Tibial nerve (tissue), 4 donors: ENCODE measurements around the gene NFIA. TPM values are rescaled to one million over a fixed set of nuclear protein-coding genes. Genes with fewer than 3 reads are reported as not detected.

Experiments used
- DNase-seq, 2 donors: peaks; one replicate each; pipeline ENCODE4 v3.0.0-alpha.2; 2019; ENCODE audit warnings: low spot score in 2 of 2
- H3K27ac ChIP-seq, 4 donors: fragments of 200-600 bp; sonication (generic) in 3 of 4; one replicate each; pipeline ENCODE4 v1.5.1; 2017 to 2019; ENCODE audit warnings: mild to moderate bottlenecking in 1 of 4
- H3K27me3 ChIP-seq, 2 donors: fragments of 200-600 bp; sonication (generic) in 1 of 2; one replicate each; pipeline versions ENCODE4 v1.5.1 to v1.6.0; 2017 to 2019
- H3K36me3 ChIP-seq, 3 donors: fragments of 200-600 bp; sonication (generic); one replicate each; pipeline ENCODE4 v1.5.1; 2018 to 2019
- H3K4me1 ChIP-seq, 4 donors: fragments of 200-600 bp; sonication (generic) in 3 of 4; one replicate each; pipeline ENCODE4 v1.5.1; 2017 to 2019
- H3K4me3 ChIP-seq, 4 donors: fragments of 200-600 bp; sonication (generic) in 3 of 4; one replicate each; pipeline ENCODE4 v1.5.1; 2017 to 2019; ENCODE audit warnings: mild to moderate bottlenecking in 1 of 4, moderate library complexity in 1 of 4
- H3K9me3 ChIP-seq, 4 donors: fragments of 200-600 bp; sonication (generic) in 3 of 4; one replicate each; pipeline ENCODE4 v1.5.1; 2017 to 2019
- EP300 ChIP-seq, 2 donors: sonication (generic); formaldehyde crosslinking; IDR thresholded peaks; one replicate each; pipeline ENCODE4 v1.6.1; 2017; ENCODE audit warnings: antibody characterized with exemption in 2 of 2, mild to moderate bottlenecking in 1 of 2
- POLR2A ChIP-seq, 2 donors: fragments of 450-650 bp; IDR thresholded peaks; one replicate each; pipeline ENCODE4 v1.6.1; 2017; ENCODE audit warnings: antibody characterized with exemption in 2 of 2, mild to moderate bottlenecking in 2 of 2, moderate library complexity in 2 of 2
- WGBS, 2 donors: methylation state at CpG; one replicate each; pipeline ENCODE4 v1.1.5; 2018; 5-methylcytosine and 5-hydroxymethylcytosine counted together
- total RNA-seq, 4 donors: library from RNA; depleted of rRNA; stranded (reverse); fragments of >200 nt; gene quantifications; one replicate each; pipeline ENCODE4 v1.1.0, GENCODE V29; 2016
- TF ChIP-seq, protein P1 (sequence below), 5 experiments: fragments of 200-600 bp in 3 of 5; fragments of 450-650 bp in 2 of 5; sonication (generic) in 3 of 5; IDR thresholded peaks; one replicate each; pipeline ENCODE4 v1.5.1; 2016 to 2019; ENCODE audit warnings: antibody characterized with exemption in 5 of 5, mild to moderate bottlenecking in 3 of 5, moderate library complexity in 2 of 5

NFIA gene
- total RNA-seq, 4 donors from 2014 or later: 71.2 to 81.4 (median 75.7) TPM

DNA sequence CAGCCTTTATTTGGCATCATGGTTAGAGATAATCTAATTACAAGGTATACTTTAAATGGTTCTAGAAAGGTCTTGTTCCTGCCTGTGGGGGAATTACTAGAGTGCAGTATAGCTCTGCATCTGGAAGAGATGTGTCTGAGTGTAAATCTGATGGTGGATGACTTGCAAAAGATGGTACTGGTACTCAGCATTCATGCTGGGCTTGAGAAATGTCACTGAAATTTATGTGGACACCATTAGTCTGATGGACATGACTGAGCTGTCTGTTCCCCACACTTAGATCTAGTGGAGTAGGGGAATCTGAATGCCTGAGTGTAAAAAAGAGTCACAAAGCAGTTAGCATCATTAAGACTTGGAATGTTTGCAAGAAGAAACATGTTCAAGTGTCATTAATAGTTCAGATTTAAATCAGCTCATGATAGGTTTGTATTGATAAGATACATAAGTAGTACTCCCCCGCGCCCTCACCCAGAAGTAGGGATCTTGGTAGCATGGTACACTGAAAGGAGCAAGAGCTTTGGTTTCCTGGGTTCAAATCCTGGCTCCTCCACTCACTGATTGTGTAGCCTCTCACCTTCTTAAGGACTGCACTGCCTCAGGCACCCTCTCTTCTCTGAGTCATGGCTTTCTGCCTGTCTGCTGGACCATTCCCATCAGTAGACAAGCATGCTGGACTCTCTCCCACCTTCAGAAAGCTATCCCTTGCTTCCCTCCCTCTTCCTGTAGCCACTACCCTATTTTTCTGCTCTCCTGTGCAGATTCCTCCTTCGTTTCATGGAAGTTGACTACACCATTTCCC is 292.9 kb downstream of the NFIA start:
- no peaks in the 10 kb centered on the region for H3K27me3 ChIP-seq
- H3K4me3 ChIP-seq: no peak overlapping the region
- peaks cover 0 to 14% (median 0%) of the 10 kb centered on the region in 4 donors for H3K4me1 ChIP-seq
- peaks cover 0 to 13% (median 0%) of the 10 kb centered on the region in 3 donors for H3K36me3 ChIP-seq
- DNase-seq: no peak
- 93 to 95% methylated on average over 3 of the region's 3 CpGs for WGBS, 2 donors
- no peaks in the 10 kb centered on the region for H3K9me3 ChIP-seq
- H3K27ac ChIP-seq: no peak overlapping the region
- no peak for TF ChIP-seq POLR2A (IDR thresholded peaks at IDR 0.05)
- TF ChIP-seq EP300 (IDR thresholded peaks at IDR 0.05): no peak
- TF ChIP-seq, protein P1, sequence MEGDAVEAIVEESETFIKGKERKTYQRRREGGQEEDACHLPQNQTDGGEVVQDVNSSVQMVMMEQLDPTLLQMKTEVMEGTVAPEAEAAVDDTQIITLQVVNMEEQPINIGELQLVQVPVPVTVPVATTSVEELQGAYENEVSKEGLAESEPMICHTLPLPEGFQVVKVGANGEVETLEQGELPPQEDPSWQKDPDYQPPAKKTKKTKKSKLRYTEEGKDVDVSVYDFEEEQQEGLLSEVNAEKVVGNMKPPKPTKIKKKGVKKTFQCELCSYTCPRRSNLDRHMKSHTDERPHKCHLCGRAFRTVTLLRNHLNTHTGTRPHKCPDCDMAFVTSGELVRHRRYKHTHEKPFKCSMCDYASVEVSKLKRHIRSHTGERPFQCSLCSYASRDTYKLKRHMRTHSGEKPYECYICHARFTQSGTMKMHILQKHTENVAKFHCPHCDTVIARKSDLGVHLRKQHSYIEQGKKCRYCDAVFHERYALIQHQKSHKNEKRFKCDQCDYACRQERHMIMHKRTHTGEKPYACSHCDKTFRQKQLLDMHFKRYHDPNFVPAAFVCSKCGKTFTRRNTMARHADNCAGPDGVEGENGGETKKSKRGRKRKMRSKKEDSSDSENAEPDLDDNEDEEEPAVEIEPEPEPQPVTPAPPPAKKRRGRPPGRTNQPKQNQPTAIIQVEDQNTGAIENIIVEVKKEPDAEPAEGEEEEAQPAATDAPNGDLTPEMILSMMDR (IDR thresholded peaks at IDR 0.05): no peak

DNA sequence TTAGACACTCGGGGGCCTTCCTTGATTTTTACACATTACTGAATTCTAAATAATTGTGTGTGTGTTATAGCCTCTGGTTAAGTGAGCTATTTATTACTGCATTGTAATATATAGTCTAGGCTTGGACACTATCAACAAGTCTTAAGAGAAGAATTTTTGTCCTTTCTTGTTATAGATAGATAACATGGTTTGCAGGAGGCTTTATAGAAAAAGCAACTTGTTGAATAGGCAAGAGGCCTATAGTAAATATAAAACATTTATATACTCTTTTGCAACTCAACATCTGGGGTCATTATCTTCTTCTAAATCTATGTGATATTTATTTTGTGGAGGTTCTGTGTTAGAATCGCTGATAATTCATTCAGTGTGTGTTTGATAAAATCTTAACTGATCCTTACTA is 293.8 kb downstream of the NFIA start:
- Histone ChIP-seq H3K36me3 (peaks cover 0 to 5% (median 0%) of the 10 kb centered on the region in 3 donors), H3K4me3 (no peak overlapping the region)
- 88 to 96% methylated on average over 2 of the region's 2 CpGs for WGBS, 2 donors

DNA sequence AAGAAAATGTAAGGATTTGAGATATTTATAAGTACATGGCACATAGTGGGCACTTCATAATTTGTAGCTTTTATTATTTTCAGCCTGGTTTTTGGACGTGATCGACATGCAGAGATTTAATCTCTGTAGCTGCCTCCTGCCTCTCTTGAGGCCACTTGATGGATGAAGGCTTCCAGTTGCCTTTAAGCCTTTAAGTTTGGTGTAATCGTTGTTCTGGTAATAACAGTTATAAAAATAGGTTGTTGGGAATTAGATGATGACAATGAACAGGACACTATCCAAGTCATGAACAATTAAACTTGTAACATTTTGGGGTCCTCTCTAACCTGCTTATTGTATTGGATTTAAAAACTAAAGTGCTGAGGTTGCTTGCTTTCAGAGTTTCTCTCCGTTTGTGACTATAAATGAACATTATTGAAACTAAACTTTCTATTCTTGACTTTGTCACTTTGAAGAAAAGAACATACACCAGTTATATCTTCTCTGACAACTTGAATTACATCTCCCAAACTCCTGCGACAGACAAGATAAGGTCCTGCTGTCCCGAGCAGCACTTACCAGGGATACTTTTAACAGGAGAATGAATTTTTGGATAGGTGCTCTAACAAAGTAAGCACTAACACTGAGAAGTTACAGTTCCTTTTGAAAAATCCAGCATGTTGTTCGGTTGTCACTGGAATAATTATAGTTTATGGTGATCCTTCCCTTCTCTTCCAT is 295.0 kb downstream of the NFIA start:
- WGBS, 2 donors: 81 to 82% methylated on average over 7 of the region's 7 CpGs
- Histone ChIP-seq H3K27me3 (no peaks in the 10 kb centered on the region), H3K4me3 (no peak overlapping the region), H3K36me3 (peaks cover 0 to 5% (median 0%) of the 10 kb centered on the region in 3 donors), H3K27ac (no peak overlapping the region), H3K9me3 (no peaks in the 10 kb centered on the region), H3K4me1 (peaks cover 0 to 27% (median 0%) of the 10 kb centered on the region in 4 donors)
- no peak for DNase-seq
- TF ChIP-seq, protein P1 (IDR thresholded peaks at IDR 0.05): no peak
- TF ChIP-seq POLR2A (IDR thresholded peaks at IDR 0.05): no peak
- no peak for TF ChIP-seq EP300 (IDR thresholded peaks at IDR 0.05)

More for the DNA sequence above, 293.8 kb downstream of the NFIA start:
- Histone ChIP-seq H3K27ac (no peak overlapping the region), H3K4me1 (peaks cover 0 to 16% (median 0%) of the 10 kb centered on the region in 4 donors), H3K9me3 (no peaks in the 10 kb centered on the region), H3K27me3 (no peaks in the 10 kb centered on the region)
- no peak for DNase-seq
- TF ChIP-seq EP300 (IDR thresholded peaks at IDR 0.05) (no peak), POLR2A (IDR thresholded peaks at IDR 0.05) (no peak)
- TF ChIP-seq, protein P1 (IDR thresholded peaks at IDR 0.05): no peak

GRCh38 chr1:61378494-61379180 is 296.3 kb downstream of the NFIA start:
- TF ChIP-seq EP300 (IDR thresholded peaks at IDR 0.05) (no peak), POLR2A (IDR thresholded peaks at IDR 0.05) (no peak)
- TF ChIP-seq, protein P1 (IDR thresholded peaks at IDR 0.05): no peak
- H3K27me3 ChIP-seq: no peaks in the 10 kb centered on the region
- peaks cover 0 to 17% (median 0%) of the 10 kb centered on the region in 4 donors for H3K4me1 ChIP-seq
- peaks cover 0 to 10% (median 0%) of the 10 kb centered on the region in 3 donors for H3K36me3 ChIP-seq
- 67 to 68% methylated on average over 4 of the region's 4 CpGs for WGBS, 2 donors
- no peak overlapping the region for H3K27ac ChIP-seq
- H3K9me3 ChIP-seq: no peaks in the 10 kb centered on the region
- H3K4me3 ChIP-seq: no peak overlapping the region
- no peak for DNase-seq
